GM12878 (cell line): ENCODE data around the gene ZFP91. TPM values are rescaled to one million over a fixed set of nuclear protein-coding genes. Genes with fewer than 3 reads are reported as not detected.
A peak's percentile ranks its signal among the peaks of the same experiment; 100 is the strongest.

ENCODE experiments used
- ATAC-seq: fragments of 200-7000 bp; cut with Tn5 transposase; 3 replicates; pipeline ENCODE4 v1.9.1; 2020; ENCODE audit warnings: mild to moderate bottlenecking, moderate library complexity
- BruUV-seq: library from RNA; stranded (reverse); fragments of 400-500 nt; replicated peaks from 2 replicates; lab custom pipeline; 2021; lab: Mats Ljungman, UMichigan
- CTCF ChIA-PET: fragments of 300-600 bp; sonication (Branson Sonifier 250); formaldehyde crosslinking; extraction: SDS; loops from one replicate; lab custom pipeline; 2021; ENCODE audit warnings: inconsistent platforms; lab: Yijun Ruan, JAX
- POLR2A ChIA-PET: fragments of 350-600 bp; formaldehyde crosslinking; extraction: SDS; loops from one replicate; lab custom pipeline; 2021; ENCODE audit warnings: inconsistent platforms; lab: Charles Lee
- RAD21 ChIA-PET: fragments of 300-600 bp; sonication (Branson Sonifier 250); formaldehyde crosslinking; loops from one replicate; lab custom pipeline; 2023; ENCODE audit warnings: antibody characterized with exemption; ENCODE audit not compliant: unreplicated experiment; lab: Charles Lee
- SMC1A ChIA-PET: fragments of 300-600 bp; sonication (Branson Sonifier 250); formaldehyde crosslinking; loops from one replicate; lab custom pipeline; 2023; ENCODE audit not compliant: unreplicated experiment, uncharacterized antibody; lab: Charles Lee
- DNase-seq: peaks from one replicate; pipeline ENCODE4 v3.0.0-alpha.2; 2011; ENCODE audit warnings: low read depth, low spot score
- FAIRE-seq: peaks from 3 replicates; lab custom pipeline; 2011; peaks lifted over from hg19 to GRCh38; lab: Jason Lieb, UNC
- H2AFZ ChIP-seq: 2 replicates; pipeline ENCODE4 v1.6.0; 2011; ENCODE audit warnings: low read depth, low read length, control low read depth; ENCODE audit not compliant: control insufficient read depth
- H3K27ac ChIP-seq: 2 replicates; pipeline ENCODE4 v1.5.1; 2011; ENCODE audit warnings: control low read depth; ENCODE audit not compliant: control insufficient read depth, insufficient read depth
- H3K27me3 ChIP-seq, 2 experiments: replicated peaks in 1 of 2; 2 replicates each; pipeline versions ENCODE4 v1.6.0 to v1.6.1; 2011; ENCODE audit warnings: low read length in 1 of 2; ENCODE audit not compliant: control insufficient read depth in 2 of 2, insufficient read depth in 2 of 2
- H3K36me3 ChIP-seq, 2 experiments: 2 replicates each; pipeline ENCODE4 v1.5.1; 2011; ENCODE audit warnings: low read length in 1 of 2; ENCODE audit not compliant: control insufficient read depth in 2 of 2, insufficient read depth in 2 of 2
- H3K4me1 ChIP-seq: 2 replicates; pipeline ENCODE4 v1.6.1; 2011; ENCODE audit warnings: mild to moderate bottlenecking, low read length, moderate library complexity, mixed read lengths; ENCODE audit not compliant: control insufficient read depth, insufficient read depth
- H3K4me2 ChIP-seq: 2 replicates; pipeline ENCODE4 v1.6.0; 2011; ENCODE audit warnings: control low read depth; ENCODE audit not compliant: control insufficient read depth, insufficient read depth
- H3K4me3 ChIP-seq: fragments of 200-600 bp; sonication (generic); 2 replicates; pipeline ENCODE4 v1.5.1; 2016
- H3K79me2 ChIP-seq: 2 replicates; pipeline ENCODE4 v1.6.0; 2011; ENCODE audit warnings: low read length; ENCODE audit not compliant: control insufficient read depth, insufficient read depth
- H3K9ac ChIP-seq: 2 replicates; pipeline ENCODE4 v1.8.0; 2011; ENCODE audit warnings: low read length, control low read depth, mixed read lengths; ENCODE audit not compliant: control insufficient read depth, insufficient read depth
- H3K9me3 ChIP-seq: replicated peaks from 3 replicates; pipeline ENCODE4 v1.5.1; 2011; ENCODE audit warnings: mild to moderate bottlenecking, low read length; ENCODE audit not compliant: control insufficient read depth, insufficient read depth
- H4K20me1 ChIP-seq: 2 replicates; pipeline ENCODE4 v1.6.0; 2011; ENCODE audit not compliant: control insufficient read depth, insufficient read depth
- CBX3 ChIP-seq: fragments of 200-600 bp; sonication (generic); IDR thresholded peaks from 2 replicates; pipeline ENCODE4 v1.6.1; 2016; ENCODE audit warnings: low read depth, borderline replicate concordance
- CHD4 ChIP-seq: fragments of 200-600 bp; sonication (generic); IDR thresholded peaks from 2 replicates; pipeline ENCODE4 v1.6.1; 2016; ENCODE audit warnings: mild to moderate bottlenecking
- E4F1 ChIP-seq: fragments of 450-650 bp; IDR thresholded peaks from 2 replicates; pipeline ENCODE4 v1.6.1; 2018; ENCODE audit warnings: borderline replicate concordance, mild to moderate bottlenecking; ENCODE audit not compliant: partially characterized antibody
- FOS ChIP-seq: IDR thresholded peaks from 3 replicates; pipeline ENCODE4 v1.6.1; 2011; ENCODE audit warnings: borderline replicate concordance; ENCODE audit not compliant: insufficient read length; ENCODE audit errors: extremely low read depth
- HDGF ChIP-seq: fragments of 450-650 bp; IDR thresholded peaks from 2 replicates; pipeline ENCODE4 v1.6.1; 2016; ENCODE audit warnings: antibody characterized with exemption
- MEF2A ChIP-seq: IDR thresholded peaks from 2 replicates; pipeline ENCODE4 v1.6.1; 2011; ENCODE audit warnings: low read depth, mild to moderate bottlenecking, low read length, moderate library complexity; ENCODE audit not compliant: insufficient read depth
- NFXL1 ChIP-seq: fragments of 450-650 bp; IDR thresholded peaks from 2 replicates; pipeline ENCODE4 v1.6.1; 2017; ENCODE audit warnings: antibody characterized with exemption, mild to moderate bottlenecking, borderline replicate concordance
- PML ChIP-seq: IDR thresholded peaks from 2 replicates; pipeline ENCODE4 v1.6.1; 2012; ENCODE audit warnings: low read length, inconsistent platforms
- RBBP5 ChIP-seq: fragments of 200-600 bp; sonication (generic); conservative IDR thresholded peaks from 2 replicates; pipeline ENCODE4 v1.6.1; 2016
- RUNX3 ChIP-seq: IDR thresholded peaks from 2 replicates; pipeline ENCODE4 v1.6.1; 2012; ENCODE audit warnings: low read length, inconsistent platforms
- SMARCA5 ChIP-seq: fragments of 450-650 bp; IDR thresholded peaks from 2 replicates; pipeline ENCODE4 v1.6.1; 2017; ENCODE audit warnings: mild to moderate bottlenecking
- TARDBP ChIP-seq: IDR thresholded peaks from 2 replicates; pipeline ENCODE4 v1.6.1; 2016; ENCODE audit warnings: borderline replicate concordance
- ZBTB4 ChIP-seq: fragments of 450-650 bp; formaldehyde crosslinking; IDR thresholded peaks from 2 replicates; pipeline ENCODE4 v1.4.0; 2022; ENCODE audit warnings: mild to moderate bottlenecking, moderate library complexity
- ZNF384 ChIP-seq: IDR thresholded peaks from 2 replicates; pipeline ENCODE4 v1.6.1; 2012; ENCODE audit warnings: low read depth, mild to moderate bottlenecking, low read length, improper control_type of control experiment, borderline replicate concordance
- WGBS: methylation state at CpG from one replicate; pipeline ENCODE4 v1.1.6; 2016; ENCODE audit warnings: low lambda C conversion rate; ENCODE audit not compliant: insufficient replicate concordance, insufficient coverage; ENCODE audit errors: missing lambda C conversion rate; 5-methylcytosine and 5-hydroxymethylcytosine counted together
- in situ Hi-C: fragments of 300-500 bp; cut with MboI; formaldehyde crosslinking; loops from 9 replicates; pipeline ENCODE4 v1.14.3; 2018; ENCODE audit warnings: mixed read lengths
- intact Hi-C: fragments of 100-400 bp; cut with micrococcal nuclease; formaldehyde crosslinking; loops from one replicate; pipeline ENCODE4 v1.14.2; 2022; ENCODE audit not compliant: unreplicated experiment
- polyA plus RNA-seq, 11 experiments: library from polyadenylated mRNA; depleted of rRNA in 4 of 11; unstranded in 6 of 11; stranded (reverse) in 5 of 11; fragments of >200 nt; fragmentation: Nextera tagmentation in 4 of 11; fragmentation: Illumina TruSeq in 1 of 11; extraction: Ambion mirVana in 4 of 11; extraction: Trizol in 1 of 11; gene quantifications; 1 replicate in 1 of 11; 2 replicates in 10 of 11; pipeline versions ENCODE4 v1.2.1 to v1.2.3, GENCODE V29; 2011 to 2016; ENCODE audit warnings: inconsistent platforms in 2 of 11, missing spikeins in 2 of 11, low read depth in 1 of 11
- total RNA-seq, 4 experiments: library from RNA; depleted of rRNA in 3 of 4; stranded (reverse); fragments of >200 nt in 3 of 4; fragmentation: Illumina TruSeq in 1 of 4; extraction: Trizol in 1 of 4; gene quantifications; 2 replicates each; pipeline versions ENCODE4 v1.2.1 to v1.2.3, GENCODE V29; 2013 to 2021

The ZFP91 gene
- total and polyA plus RNA-seq, 10 of the 15 experiments (the other 5 are each of a cell fraction or from before 2014, with no cell fraction given) = 12.9 to 54.1 (median 31.7) TPM

- TF ChIP-seq ZBTB4 (CRISPR knock-in tag) (no peak), CBX3 (no peak), HDGF (no peak), TARDBP (no peak), NFXL1 (no peak), RBBP5 (no peak), ZNF384 (no peak), SMARCA5 (no peak), FOS (no peak), CHD4 (no peak)
Observed at GRCh38 chr11:58649623-58650022, 70.8 kb downstream of the ZFP91 start (continued).

GRCh38 chr11:58650496-58650895 is 71.6 kb downstream of the ZFP91 start:
- in situ Hi-C loops = loop anchor here (5.0 to 10.0 kb wide), 2 partner anchors 137 to 504 kb away; no protein-coding TSS in a partner anchor
- BruUV-seq = no TSS peak
- no peaks in the 10 kb centered on the region for H3K27me3 ChIP-seq

More at GRCh38 chr11:58650496-58650895, 71.6 kb downstream of the ZFP91 start:
- Histone ChIP-seq H2AFZ (no peak overlapping the region), H3K79me2 (no peaks in the 10 kb centered on the region), H3K27ac (no peak overlapping the region), H3K4me1 (peaks cover 14% of the 10 kb centered on the region), H3K4me3 (no peak overlapping the region), H3K9me3 (peaks cover 3% of the 10 kb centered on the region; the same call in 1 of the 3 replicates), H3K9ac (no peak overlapping the region), H4K20me1 (no peaks in the 10 kb centered on the region), H3K4me2 (no peak overlapping the region), H3K36me3 (no peaks in the 10 kb centered on the region)
- POLR2A ChIA-PET = interaction anchor here (1.3 kb wide), 1 partner anchor 52 kb away, joined by 4 read pairs; no protein-coding TSS in a partner anchor
- SMC1A ChIA-PET = interaction anchor here (0.6 to 1.9 kb wide), 6 partner anchors 8 to 469 kb away, joined by 3 to 9 read pairs (median 4); no protein-coding TSS in a partner anchor
- intact Hi-C loops = loop anchor here (5.0 kb wide), 1 partner anchor 407 kb away; no protein-coding TSS in a partner anchor
- FAIRE-seq = no peak
- no peak for DNase-seq
- CTCF ChIA-PET = interaction anchor here (0.8 to 2.2 kb wide), 5 partner anchors 10 to 508 kb away, joined by 3 to 9 read pairs (median 4); no protein-coding TSS in a partner anchor
- no peak for TF ChIP-seq E4F1
- no peak for TF ChIP-seq PML
- no peak for TF ChIP-seq HDGF
- TF ChIP-seq RUNX3 = no peak
- 0 out of 2 replicates have a peak, but pooled peaks have one; percentile 10 for TF ChIP-seq MEF2A
- RAD21 ChIA-PET = interaction anchor here (0.6 to 1.9 kb wide), 4 partner anchors 25 to 408 kb away, joined by 3 to 5 read pairs (median 4); no protein-coding TSS in a partner anchor
- WGBS = 50% methylated on average over 1 of the region's 1 CpG
- ATAC-seq = no peak
